HEK293 (cell line): ENCODE results near the gene PDE4D.

ENCODE experiments used
- CTCF ChIA-PET: fragments of 350-600 bp; formaldehyde crosslinking; extraction: SDS; loops from one replicate; lab custom pipeline; 2021; ENCODE audit warnings: antibody characterized with exemption; lab: Yijun Ruan, JAX
- POLR2A ChIA-PET: fragments of 300-600 bp; formaldehyde crosslinking; extraction: SDS; loops from one replicate; lab custom pipeline; 2020; ENCODE audit warnings: antibody characterized with exemption, inconsistent platforms; lab: Yijun Ruan, JAX
- H3K27ac ChIP-seq: fragments of 200-500 bp; sonication (Bioruptor generic); 2 replicates; pipeline ENCODE4 v1.5.1; 2014; ENCODE audit warnings: low read depth, low read length, control low read depth, inconsistent platforms; ENCODE audit errors: extremely low read depth
- H3K36me3 ChIP-seq, 2 experiments: fragments of 200-500 bp in 1 of 2; sonication (Bioruptor generic) in 1 of 2; 1 replicate in 1 of 2; 2 replicates in 1 of 2; pipeline ENCODE4 v1.5.1; 2014 to 2017; ENCODE audit warnings: inconsistent platforms in 2 of 2, low read length in 2 of 2; ENCODE audit not compliant: control insufficient read depth in 2 of 2, insufficient read depth in 1 of 2
- H3K4me1 ChIP-seq: fragments of 200-500 bp; sonication (Bioruptor generic); 2 replicates; pipeline ENCODE4 v1.5.1; 2014; ENCODE audit warnings: mild to moderate bottlenecking, low read length, inconsistent platforms; ENCODE audit not compliant: control insufficient read depth, insufficient read depth
- H3K4me3 ChIP-seq: 2 replicates; pipeline ENCODE4 v1.5.1; 2011; ENCODE audit warnings: low read depth, mild to moderate bottlenecking, control low read depth, low read length, moderate library complexity
- H3K9me3 ChIP-seq: fragments of 200-500 bp; sonication (Bioruptor generic); 2 replicates; pipeline ENCODE4 v1.5.1; 2014; ENCODE audit warnings: low read depth, low read length, inconsistent platforms; ENCODE audit not compliant: control insufficient read depth, insufficient read depth
- ATF2 ChIP-seq: fragments of 450-650 bp; formaldehyde crosslinking; IDR thresholded peaks from 2 replicates; pipeline ENCODE4 v1.5.1; 2016; ENCODE audit warnings: missing biosample characterization, missing genetic modification characterization, low read depth
- BCL11A ChIP-seq: fragments of 450-650 bp; formaldehyde crosslinking; IDR thresholded peaks from 2 replicates; pipeline ENCODE4 v1.5.1; 2016; ENCODE audit warnings: low read depth, missing biosample characterization, missing genetic modification characterization
- BCL11B ChIP-seq: fragments of 450-650 bp; formaldehyde crosslinking; IDR thresholded peaks from 2 replicates; pipeline ENCODE4 v1.5.1; 2016; ENCODE audit warnings: low read depth, missing biosample characterization, missing genetic modification characterization
- FEZF1 ChIP-seq: fragments of 450-650 bp; formaldehyde crosslinking; IDR thresholded peaks from 2 replicates; pipeline ENCODE4 v1.5.1; 2016; ENCODE audit warnings: missing biosample characterization, missing genetic modification characterization
- HIC1 ChIP-seq: fragments of 450-650 bp; formaldehyde crosslinking; IDR thresholded peaks from 2 replicates; pipeline ENCODE4 v1.5.1; 2016; ENCODE audit warnings: missing biosample characterization, missing genetic modification characterization
- KLF9 ChIP-seq: fragments of 450-650 bp; formaldehyde crosslinking; IDR thresholded peaks from 2 replicates; pipeline ENCODE4 v1.5.1; 2016; ENCODE audit warnings: missing biosample characterization, missing genetic modification characterization, low read depth
- MYNN ChIP-seq: fragments of 450-650 bp; formaldehyde crosslinking; IDR thresholded peaks from 2 replicates; pipeline ENCODE4 v1.5.1; 2016; ENCODE audit warnings: missing biosample characterization, missing genetic modification characterization, borderline replicate concordance
- SP7 ChIP-seq: fragments of 450-650 bp; formaldehyde crosslinking; IDR thresholded peaks from 2 replicates; pipeline ENCODE4 v1.5.1; 2016; ENCODE audit warnings: missing biosample characterization, missing genetic modification characterization
- WT1 ChIP-seq: fragments of 450-650 bp; formaldehyde crosslinking; IDR thresholded peaks from 2 replicates; pipeline ENCODE4 v1.5.1; 2016; ENCODE audit warnings: missing biosample characterization, missing genetic modification characterization
- ZBTB17 ChIP-seq: fragments of 450-650 bp; formaldehyde crosslinking; IDR thresholded peaks from 2 replicates; pipeline ENCODE4 v1.5.1; 2016; ENCODE audit warnings: missing biosample characterization, missing genetic modification characterization
- ZBTB20 ChIP-seq: fragments of 450-650 bp; formaldehyde crosslinking; IDR thresholded peaks from 2 replicates; pipeline ENCODE4 v1.5.1; 2016; ENCODE audit warnings: missing biosample characterization, missing genetic modification characterization
- ZIC2 ChIP-seq: fragments of 450-650 bp; formaldehyde crosslinking; IDR thresholded peaks from 2 replicates; pipeline ENCODE4 v1.5.1; 2016; ENCODE audit warnings: missing biosample characterization, missing genetic modification characterization
- ZNF10 ChIP-seq: fragments of 450-650 bp; formaldehyde crosslinking; IDR thresholded peaks from 2 replicates; pipeline ENCODE4 v1.5.1; 2017; ENCODE audit warnings: missing biosample characterization, missing genetic modification characterization
- ZNF184 ChIP-seq: fragments of 450-650 bp; IDR thresholded peaks from 2 replicates; pipeline ENCODE4 v1.5.1; 2018; ENCODE audit warnings: missing biosample characterization, mild to moderate bottlenecking, missing genetic modification characterization
- ZNF302 ChIP-seq: fragments of 450-650 bp; formaldehyde crosslinking; IDR thresholded peaks from 2 replicates; pipeline ENCODE4 v1.5.1; 2016; ENCODE audit warnings: missing biosample characterization, missing genetic modification characterization, low read depth
- ZNF585B ChIP-seq: fragments of 450-650 bp; formaldehyde crosslinking; IDR thresholded peaks from 2 replicates; pipeline ENCODE4 v1.5.1; 2016; ENCODE audit warnings: missing biosample characterization, missing genetic modification characterization
- ZNF600 ChIP-seq: fragments of 450-650 bp; formaldehyde crosslinking; IDR thresholded peaks from 2 replicates; pipeline ENCODE4 v1.5.1; 2016; ENCODE audit warnings: missing biosample characterization, missing genetic modification characterization
- ZNF624 ChIP-seq: fragments of 450-650 bp; formaldehyde crosslinking; IDR thresholded peaks from 2 replicates; pipeline ENCODE4 v1.5.1; 2017; ENCODE audit warnings: missing biosample characterization, missing genetic modification characterization
- ZNF747 ChIP-seq: fragments of 450-650 bp; formaldehyde crosslinking; IDR thresholded peaks from 2 replicates; pipeline ENCODE4 v1.5.1; 2016; ENCODE audit warnings: missing biosample characterization, missing genetic modification characterization
- TF ChIP-seq, protein P1 (sequence below): fragments of 450-650 bp; formaldehyde crosslinking; IDR thresholded peaks from 2 replicates; pipeline ENCODE4 v1.5.1; 2016; ENCODE audit warnings: missing biosample characterization, missing genetic modification characterization
- TF ChIP-seq, protein P2 (sequence below): fragments of 450-650 bp; formaldehyde crosslinking; IDR thresholded peaks from 2 replicates; pipeline ENCODE4 v1.5.1; 2017; ENCODE audit warnings: missing biosample characterization, missing genetic modification characterization
- TF ChIP-seq, protein P3 (sequence below): fragments of 450-650 bp; formaldehyde crosslinking; IDR thresholded peaks from 2 replicates; pipeline ENCODE4 v1.5.1; 2017; ENCODE audit warnings: missing biosample characterization, missing genetic modification characterization
- TF ChIP-seq, protein P4 (sequence below): fragments of 450-650 bp; IDR thresholded peaks from 2 replicates; pipeline ENCODE4 v1.5.1; 2018; ENCODE audit warnings: missing biosample characterization, mild to moderate bottlenecking, missing genetic modification characterization

Gene PDE4D

GRCh38 chr5:58985759-58986158 lies 907.8 kb downstream of the PDE4D start:
- Histone ChIP-seq H3K4me3 (no peak overlapping the region), H3K9me3 (no peaks in the 10 kb centered on the region)
- TF ChIP-seq SP7 (tag by site-specific recombination), result peak; percentile 69
- TF ChIP-seq, protein P1, sequence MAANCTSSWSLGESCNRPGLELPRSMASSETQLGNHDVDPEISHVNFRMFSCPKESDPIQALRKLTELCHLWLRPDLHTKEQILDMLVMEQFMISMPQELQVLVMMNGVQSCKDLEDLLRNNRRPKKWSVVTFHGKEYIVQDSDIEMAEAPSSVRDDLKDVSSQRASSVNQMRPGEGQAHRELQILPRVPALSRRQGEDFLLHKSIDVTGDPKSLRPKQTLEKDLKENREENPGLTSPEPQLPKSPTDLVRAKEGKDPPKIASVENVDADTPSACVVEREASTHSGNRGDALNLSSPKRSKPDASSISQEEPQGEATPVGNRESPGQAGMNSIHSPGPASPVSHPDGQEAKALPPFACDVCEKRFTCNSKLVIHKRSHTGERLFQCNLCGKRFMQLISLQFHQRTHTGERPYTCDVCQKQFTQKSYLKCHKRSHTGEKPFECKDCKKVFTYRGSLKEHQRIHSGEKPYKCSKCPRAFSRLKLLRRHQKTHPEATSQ (tag by site-specific recombination), result no peak
- no peak for TF ChIP-seq ZNF624 (tag by site-specific recombination)
- TF ChIP-seq BCL11A, result no peak
- TF ChIP-seq, protein P2, sequence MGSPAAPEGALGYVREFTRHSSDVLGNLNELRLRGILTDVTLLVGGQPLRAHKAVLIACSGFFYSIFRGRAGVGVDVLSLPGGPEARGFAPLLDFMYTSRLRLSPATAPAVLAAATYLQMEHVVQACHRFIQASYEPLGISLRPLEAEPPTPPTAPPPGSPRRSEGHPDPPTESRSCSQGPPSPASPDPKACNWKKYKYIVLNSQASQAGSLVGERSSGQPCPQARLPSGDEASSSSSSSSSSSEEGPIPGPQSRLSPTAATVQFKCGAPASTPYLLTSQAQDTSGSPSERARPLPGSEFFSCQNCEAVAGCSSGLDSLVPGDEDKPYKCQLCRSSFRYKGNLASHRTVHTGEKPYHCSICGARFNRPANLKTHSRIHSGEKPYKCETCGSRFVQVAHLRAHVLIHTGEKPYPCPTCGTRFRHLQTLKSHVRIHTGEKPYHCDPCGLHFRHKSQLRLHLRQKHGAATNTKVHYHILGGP (tag by site-specific recombination), result peak; percentile 71
- TF ChIP-seq FEZF1 (tag by site-specific recombination), result peak; percentile 10; the same call in 1 of the 2 replicates
- TF ChIP-seq HIC1 (tag by site-specific recombination), result no peak
- TF ChIP-seq KLF9 (tag by site-specific recombination), result no peak
- TF ChIP-seq ZIC2 (tag by site-specific recombination), result no peak
- TF ChIP-seq ZNF302 (tag by site-specific recombination), result no peak
- TF ChIP-seq ZNF585B, result no peak
- TF ChIP-seq ZNF10 (tag by site-specific recombination), result no peak
- TF ChIP-seq, protein P3, sequence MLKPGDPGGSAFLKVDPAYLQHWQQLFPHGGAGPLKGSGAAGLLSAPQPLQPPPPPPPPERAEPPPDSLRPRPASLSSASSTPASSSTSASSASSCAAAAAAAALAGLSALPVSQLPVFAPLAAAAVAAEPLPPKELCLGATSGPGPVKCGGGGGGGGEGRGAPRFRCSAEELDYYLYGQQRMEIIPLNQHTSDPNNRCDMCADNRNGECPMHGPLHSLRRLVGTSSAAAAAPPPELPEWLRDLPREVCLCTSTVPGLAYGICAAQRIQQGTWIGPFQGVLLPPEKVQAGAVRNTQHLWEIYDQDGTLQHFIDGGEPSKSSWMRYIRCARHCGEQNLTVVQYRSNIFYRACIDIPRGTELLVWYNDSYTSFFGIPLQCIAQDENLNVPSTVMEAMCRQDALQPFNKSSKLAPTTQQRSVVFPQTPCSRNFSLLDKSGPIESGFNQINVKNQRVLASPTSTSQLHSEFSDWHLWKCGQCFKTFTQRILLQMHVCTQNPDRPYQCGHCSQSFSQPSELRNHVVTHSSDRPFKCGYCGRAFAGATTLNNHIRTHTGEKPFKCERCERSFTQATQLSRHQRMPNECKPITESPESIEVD (tag by site-specific recombination), result peak; percentile 60
- TF ChIP-seq, protein P4, sequence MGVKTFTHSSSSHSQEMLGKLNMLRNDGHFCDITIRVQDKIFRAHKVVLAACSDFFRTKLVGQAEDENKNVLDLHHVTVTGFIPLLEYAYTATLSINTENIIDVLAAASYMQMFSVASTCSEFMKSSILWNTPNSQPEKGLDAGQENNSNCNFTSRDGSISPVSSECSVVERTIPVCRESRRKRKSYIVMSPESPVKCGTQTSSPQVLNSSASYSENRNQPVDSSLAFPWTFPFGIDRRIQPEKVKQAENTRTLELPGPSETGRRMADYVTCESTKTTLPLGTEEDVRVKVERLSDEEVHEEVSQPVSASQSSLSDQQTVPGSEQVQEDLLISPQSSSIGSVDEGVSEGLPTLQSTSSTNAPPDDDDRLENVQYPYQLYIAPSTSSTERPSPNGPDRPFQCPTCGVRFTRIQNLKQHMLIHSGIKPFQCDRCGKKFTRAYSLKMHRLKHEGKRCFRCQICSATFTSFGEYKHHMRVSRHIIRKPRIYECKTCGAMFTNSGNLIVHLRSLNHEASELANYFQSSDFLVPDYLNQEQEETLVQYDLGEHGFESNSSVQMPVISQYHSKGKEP (tag by site-specific recombination), result no peak
- TF ChIP-seq, all 188 proteins: peak for 4
- Histone ChIP-seq H3K4me1 (0 out of 2 replicates have a peak, but pooled peaks cover 7% of the 10 kb centered on the region), H3K27ac (no peak overlapping the region), H3K36me3 (peaks cover 0 to 5% of the 10 kb centered on the region in 2 experiments; a peak in 1 of 3 replicates)
- CTCF ChIA-PET, result interaction anchor here (1.4 to 1.6 kb wide), 2 partner anchors 99 to 189 kb away, joined by 3 to 4 read pairs; no protein-coding TSS in a partner anchor
- POLR2A ChIA-PET, result no interaction called here

DNA sequence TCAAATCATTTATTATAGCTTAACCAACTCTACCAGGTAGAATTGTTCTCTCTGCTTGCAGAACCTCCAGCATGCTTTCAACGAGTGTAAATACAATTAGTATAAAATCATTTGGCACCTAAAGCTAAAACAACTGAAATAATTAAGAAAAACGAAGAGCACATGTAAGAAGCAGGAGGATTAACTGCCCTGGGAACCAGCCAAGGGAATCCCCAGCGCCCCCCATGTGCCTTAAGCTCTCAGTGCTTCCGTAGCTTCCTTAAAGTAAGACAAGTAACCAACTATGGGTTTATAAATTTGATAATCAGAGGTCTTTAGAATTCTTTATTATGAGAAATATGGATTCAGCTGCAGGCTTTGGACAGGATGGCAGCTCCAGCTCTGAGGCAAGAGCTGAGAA lies 908.2 kb downstream of the PDE4D start:
- no peak overlapping the region for H3K27ac ChIP-seq
- TF ChIP-seq BCL11B (tag by site-specific recombination) (no peak), ZBTB20 (tag by site-specific recombination) (no peak), ZBTB17 (no peak), ZNF600 (tag by site-specific recombination) (no peak), ATF2 (tag by site-specific recombination) (no peak), ZNF747 (tag by site-specific recombination) (no peak), ZNF184 (tag by site-specific recombination) (no peak), WT1 (tag by site-specific recombination) (no peak), MYNN (tag by site-specific recombination) (no peak), ZIC2 (tag by site-specific recombination) (no peak)
- H3K4me1 ChIP-seq, result 0 out of 2 replicates have a peak, but pooled peaks cover 7% of the 10 kb centered on the region
- POLR2A ChIA-PET, result no interaction called here
- no peak overlapping the region for H3K4me3 ChIP-seq
- no peaks in the 10 kb centered on the region for H3K9me3 ChIP-seq
- H3K36me3 ChIP-seq, result 0 out of 3 replicates have a peak, but pooled peaks cover 0 to 2% of the 10 kb centered on the region in 2 experiments
- CTCF ChIA-PET, result interaction anchor here (0.7 to 2.3 kb wide), 4 partner anchors 21 to 189 kb away, joined by 3 to 5 read pairs (median 4); no protein-coding TSS in a partner anchor
